HG02973 (cell line): ENCODE data around the gene OTUB2.

Experiments
- ATAC-seq: cut with Tn5 transposase; IDR thresholded peaks from one replicate; pipeline ENCODE4 v1.9.1; 2021; ENCODE audit warnings: moderate library complexity; ENCODE audit not compliant: unreplicated experiment

The OTUB2 gene

GRCh38 chr14:93996130-93996695 is 29.9 kb upstream of the OTUB2 start:
- ATAC-seq, result no peak

- no peak for ATAC-seq
Observed at GRCh38 chr14:93997082-93997481, 29.1 kb upstream of the OTUB2 start, which contains the start of gene CCDC197. Gene CCDC197 (plus strand): TSS chr14:93997301. CDS start chr14:93998132, 831 bp downstream.

- no peak for ATAC-seq
Observed at GRCh38 chr14:93997916-93998870, 27.9 kb upstream of the OTUB2 start.

GRCh38 chr14:93998871-93999403 is 27.2 kb upstream of the OTUB2 start:
- ATAC-seq, result no peak

GRCh38 chr14:93999573-93999972 is 26.6 kb upstream of the OTUB2 start:
- no peak for ATAC-seq

- ATAC-seq, result no peak
Observed at GRCh38 chr14:94000267-94000666, 25.9 kb upstream of the OTUB2 start.

- no peak for ATAC-seq
Observed at GRCh38 chr14:94001016-94001415, 25.1 kb upstream of the OTUB2 start.

- peak; percentile 44 for ATAC-seq
Observed at GRCh38 chr14:94001501-94002396, 24.4 kb upstream of the OTUB2 start.

- no peak for ATAC-seq
Observed at GRCh38 chr14:94003397-94003796, 22.7 kb upstream of the OTUB2 start.

GRCh38 chr14:94004015-94004414 is 22.1 kb upstream of the OTUB2 start:
- no peak for ATAC-seq

- ATAC-seq, result no peak
Observed at GRCh38 chr14:94005324-94006073, 20.6 kb upstream of the OTUB2 start.

- no peak for ATAC-seq
Observed at GRCh38 chr14:94008234-94008633, 17.9 kb upstream of the OTUB2 start.

- ATAC-seq, result peak; percentile 49
Observed at GRCh38 chr14:94009767-94010166, 16.4 kb upstream of the OTUB2 start.

GRCh38 chr14:94010625-94011024 is 15.5 kb upstream of the OTUB2 start:
- no peak for ATAC-seq

- ATAC-seq, result no peak
Observed at GRCh38 chr14:94011795-94012194, 14.3 kb upstream of the OTUB2 start.

GRCh38 chr14:94014382-94014781 is 11.8 kb upstream of the OTUB2 start:
- ATAC-seq, result no peak

- no peak for ATAC-seq
Observed at GRCh38 chr14:94015223-94015622, 10.9 kb upstream of the OTUB2 start.

- no peak for ATAC-seq
Observed at GRCh38 chr14:94016446-94016976, 9.6 kb upstream of the OTUB2 start.

- ATAC-seq, result no peak
Observed at GRCh38 chr14:94018308-94018707, 7.8 kb upstream of the OTUB2 start.

- no peak for ATAC-seq
Observed at GRCh38 chr14:94019329-94019728, 6.8 kb upstream of the OTUB2 start.
